B cell (primary cell): ENCODE data around the gene PRKCB. TPM values are rescaled to one million over a fixed set of nuclear protein-coding genes. Genes with fewer than 3 reads are reported as not detected.

Experiments used
- ATAC-seq: fragments of 200-7000 bp; cut with Tn5 transposase; one replicate; pipeline ENCODE4 v1.10.0; 2021; ENCODE audit warnings: low read depth, mild to moderate bottlenecking, moderate number of reproducible peaks, moderate library complexity
- CTCF ChIA-PET: fragments of 350-600 bp; sonication (Branson Sonifier 250); formaldehyde crosslinking; loops from one replicate; lab custom pipeline; 2021; ENCODE audit warnings: antibody characterized with exemption, inconsistent platforms; lab: Charles Lee
- POLR2A ChIA-PET: fragments of 350-600 bp; sonication (Branson Sonifier 250); formaldehyde crosslinking; loops from one replicate; lab custom pipeline; 2021; ENCODE audit warnings: antibody characterized with exemption; lab: Charles Lee
- DNase-seq: peaks from one replicate; pipeline ENCODE4 v3.0.0; 2013
- H2AFZ ChIP-seq: 2 replicates; pipeline ENCODE4 v1.6.1; 2012; ENCODE audit warnings: mild to moderate bottlenecking, low read depth, low read length; ENCODE audit not compliant: insufficient read depth, poor library complexity, severe bottlenecking
- H3K27ac ChIP-seq, 2 donors: 1 replicate in 1 of 2; 2 replicates in 1 of 2; pipeline ENCODE4 v1.5.1; 2012 to 2013; ENCODE audit warnings: low read length in 2 of 2, mild to moderate bottlenecking in 2 of 2, moderate library complexity in 1 of 2
- H3K27me3 ChIP-seq, 4 experiments: fragments of 200-600 bp in 1 of 4; sonication (generic) in 1 of 4; replicated peaks in 1 of 4; 1 replicate in 2 of 4; 2 replicates in 2 of 4; pipeline versions ENCODE4 v1.6.1 to v1.7.0; 2013 to 2016; ENCODE audit warnings: low read length in 3 of 4, mild to moderate bottlenecking in 2 of 4, mixed read lengths in 1 of 4, moderate library complexity in 1 of 4; ENCODE audit not compliant: insufficient read depth in 4 of 4, control insufficient read depth in 3 of 4; ENCODE audit errors: control extremely low read depth in 1 of 4
- H3K36me3 ChIP-seq, 2 experiments: replicated peaks in 1 of 2; 1 replicate in 1 of 2; 2 replicates in 1 of 2; pipeline versions ENCODE4 v1.6.1 to v1.7.1; 2013; ENCODE audit warnings: low read length in 1 of 2; ENCODE audit not compliant: insufficient read depth in 2 of 2, control insufficient read depth in 1 of 2; ENCODE audit errors: control extremely low read depth in 1 of 2, extremely low read depth in 1 of 2
- H3K4me1 ChIP-seq, 2 donors: fragments of 200-600 bp in 1 of 2; sonication (generic) in 1 of 2; 1 replicate in 1 of 2; 2 replicates in 1 of 2; pipeline versions ENCODE4 v1.5.1 to v1.6.1; 2013 to 2017; ENCODE audit warnings: low read length in 2 of 2; ENCODE audit not compliant: control insufficient read depth in 2 of 2, insufficient read depth in 2 of 2
- H3K4me2 ChIP-seq: replicated peaks from 2 replicates; pipeline ENCODE3; 2012; ENCODE audit warnings: mild to moderate bottlenecking, low read depth, low read length; ENCODE audit not compliant: poor library complexity, severe bottlenecking
- H3K4me3 ChIP-seq, 5 experiments: fragments of 200-600 bp in 1 of 5; sonication (generic) in 1 of 5; 1 replicate in 3 of 5; 2 replicates in 2 of 5; pipeline versions ENCODE4 v1.5.1 to v1.7.0; 2011 to 2016; ENCODE audit warnings: low read length in 4 of 5, mild to moderate bottlenecking in 4 of 5, low read depth in 2 of 5, control low read depth in 1 of 5, moderate library complexity in 1 of 5; ENCODE audit not compliant: insufficient read depth in 1 of 5; ENCODE audit errors: control extremely low read depth in 1 of 5, extremely low read depth in 1 of 5
- H3K79me2 ChIP-seq: fragments of 200-600 bp; sonication (generic); one replicate; pipeline ENCODE4 v1.6.0; 2016; ENCODE audit warnings: low read length; ENCODE audit not compliant: control insufficient read depth, insufficient read depth
- H3K9ac ChIP-seq: fragments of 200-600 bp; sonication (generic); 2 replicates; pipeline ENCODE4 v1.6.1; 2017; ENCODE audit warnings: mild to moderate bottlenecking, low read length, moderate library complexity
- H3K9me3 ChIP-seq, 3 donors: one replicate each; pipeline versions ENCODE4 v1.6.1 to v1.7.1; 2013; ENCODE audit warnings: low read length in 2 of 3; ENCODE audit not compliant: control insufficient read depth in 2 of 3, insufficient read depth in 1 of 3; ENCODE audit errors: control extremely low read depth in 1 of 3
- H4K20me1 ChIP-seq: 2 replicates; pipeline ENCODE4 v1.6.0; 2012; ENCODE audit warnings: mild to moderate bottlenecking, low read length; ENCODE audit not compliant: insufficient read depth, control insufficient read depth, poor library complexity, severe bottlenecking
- H3K27ac Mint-ChIP-seq: one replicate; pipeline ENCODE4 v1.8.0; 2021; ENCODE audit warnings: mixed read lengths
- H3K27me3 Mint-ChIP-seq: one replicate; pipeline ENCODE4 v1.8.0; 2021; ENCODE audit warnings: mixed read lengths
- H3K4me1 Mint-ChIP-seq: one replicate; pipeline ENCODE4 v1.8.0; 2021; ENCODE audit warnings: mixed read lengths
- H3K4me3 Mint-ChIP-seq: one replicate; pipeline ENCODE4 v1.8.0; 2021; ENCODE audit warnings: mixed read lengths
- H3K9me3 Mint-ChIP-seq: one replicate; pipeline ENCODE4 v1.8.0; 2022; ENCODE audit warnings: mixed read lengths; ENCODE audit not compliant: insufficient read depth
- EZH2 ChIP-seq: IDR thresholded peaks from 2 replicates; pipeline ENCODE4 v1.6.1; 2012; ENCODE audit warnings: borderline replicate concordance, low read depth, mild to moderate bottlenecking, moderate library complexity, low read length; ENCODE audit not compliant: insufficient read depth, poor library complexity, severe bottlenecking
- WGBS: methylation state at CpG from one replicate; pipeline ENCODE4 v1.1.5; 2013; ENCODE audit warnings: missing lambda C conversion rate; ENCODE audit not compliant: insufficient coverage; 5-methylcytosine and 5-hydroxymethylcytosine counted together
- intact Hi-C: fragments of 100-400 bp; cut with micrococcal nuclease; formaldehyde crosslinking; loops from one replicate; pipeline ENCODE4 v1.10.0; 2022
- polyA plus RNA-seq: library from polyadenylated mRNA; depleted of rRNA; stranded (reverse); fragments of >200 nt; gene quantifications from 2 replicates; pipeline ENCODE4 v1.2.3, GENCODE V29; 2012
- total RNA-seq, 2 donors: library from RNA; stranded (reverse); fragments of 120-200 nt in 1 of 2; gene quantifications; 1 replicate in 1 of 2; 2 replicates in 1 of 2; pipeline versions ENCODE4 v1.2.3 to v1.2.4, GENCODE V29; 2013 to 2022
- TF ChIP-seq, protein P1 (sequence below): fragments of 200-600 bp; IDR thresholded peaks from one replicate; pipeline ENCODE4 v1.8.0; 2022; ENCODE audit warnings: antibody characterized with exemption, mild to moderate bottlenecking

The PRKCB gene
- total and polyA plus RNA-seq, 2 donors (not counting 1 experiment from before 2014, with no cell fraction given), result 106 to 373 TPM

DNA sequence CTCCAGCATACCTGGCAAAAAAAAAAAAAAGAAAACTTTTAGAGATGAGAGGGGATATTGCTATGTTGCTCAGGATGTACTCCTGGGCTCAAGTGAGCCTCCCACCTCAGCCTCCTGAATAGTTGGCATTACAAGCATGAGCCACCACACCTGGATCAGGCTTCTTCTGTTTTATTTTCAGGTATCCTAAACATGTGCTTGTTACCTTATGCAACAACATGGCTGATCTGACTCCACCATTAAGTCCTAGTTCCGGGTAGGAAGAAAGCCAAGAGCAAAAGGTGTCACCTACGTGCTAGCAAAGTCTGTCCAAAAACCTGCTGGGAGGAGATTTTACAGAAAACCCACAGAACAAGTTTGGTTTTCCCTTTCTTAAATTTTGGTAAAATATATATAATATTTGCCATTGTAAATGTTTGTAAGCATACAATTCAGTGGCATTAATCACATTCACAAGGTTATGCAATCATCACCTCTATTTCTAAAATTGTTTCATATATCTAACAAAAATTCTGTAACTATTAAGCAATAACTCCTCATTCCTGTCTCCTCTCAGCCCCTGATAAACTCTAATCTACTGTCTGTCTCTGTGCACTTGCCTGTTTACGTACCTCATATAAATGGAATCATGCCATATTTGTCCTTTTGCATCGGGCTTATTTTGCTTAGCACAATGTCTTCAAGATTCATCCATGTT lies 411.3 kb downstream of the PRKCB start:
- POLR2A ChIA-PET, result no interaction called here
- no peaks in the 10 kb centered on the region for H3K9me3 Mint-ChIP-seq

DNA sequence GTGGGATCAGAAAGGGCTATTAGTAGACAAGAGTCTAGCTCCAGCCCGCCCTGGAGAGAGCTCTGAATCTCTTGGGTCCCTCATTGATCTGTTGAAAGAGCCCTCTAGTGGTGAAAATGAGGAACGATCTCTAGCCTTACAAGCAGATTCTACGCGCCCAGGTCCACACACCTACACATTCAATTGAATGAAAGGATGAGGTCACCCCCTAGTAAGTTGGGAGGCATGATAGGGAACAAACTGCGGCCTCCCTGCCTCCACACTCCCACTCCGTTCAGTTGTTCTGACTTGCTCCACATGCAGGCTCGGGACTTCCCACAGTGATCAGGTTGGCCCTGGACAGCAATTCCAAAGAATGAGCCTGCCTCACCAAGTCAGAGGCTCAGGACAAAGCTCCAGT lies 417.4 kb downstream of the PRKCB start:
- Histone ChIP-seq H2AFZ (no peak overlapping the region), H3K9ac (no peak overlapping the region), H4K20me1 (no peaks in the 10 kb centered on the region), H3K27me3 (peaks cover 0 to 44% (median 39%) of the 10 kb centered on the region in 4 experiments), H3K27ac (no peak overlapping the region), H3K4me1 (no peaks in the 10 kb centered on the region), H3K9me3 (peaks cover 0 to 12% (median 0%) of the 10 kb centered on the region in 3 donors), H3K4me2 (no peak overlapping the region), H3K4me3 (no peak overlapping the region), H3K79me2 (no peaks in the 10 kb centered on the region), H3K36me3 (no peaks in the 10 kb centered on the region)
- Mint-ChIP-seq H3K4me3 (no peak overlapping the region), H3K4me1 (peaks cover 6% of the 10 kb centered on the region), H3K27me3 (peaks cover 51% of the 10 kb centered on the region), H3K9me3 (no peaks in the 10 kb centered on the region), H3K27ac (no peak overlapping the region)
- DNase-seq (peak; percentile 71), ATAC-seq (peak; percentile 66)
- intact Hi-C loops, result loop anchor here (1.0 to 5.0 kb wide), 3 partner anchors 211 to 518 kb away; no protein-coding TSS in a partner anchor
- POLR2A ChIA-PET, result no interaction called here
- TF ChIP-seq EZH2, result no peak
- TF ChIP-seq, protein P1, sequence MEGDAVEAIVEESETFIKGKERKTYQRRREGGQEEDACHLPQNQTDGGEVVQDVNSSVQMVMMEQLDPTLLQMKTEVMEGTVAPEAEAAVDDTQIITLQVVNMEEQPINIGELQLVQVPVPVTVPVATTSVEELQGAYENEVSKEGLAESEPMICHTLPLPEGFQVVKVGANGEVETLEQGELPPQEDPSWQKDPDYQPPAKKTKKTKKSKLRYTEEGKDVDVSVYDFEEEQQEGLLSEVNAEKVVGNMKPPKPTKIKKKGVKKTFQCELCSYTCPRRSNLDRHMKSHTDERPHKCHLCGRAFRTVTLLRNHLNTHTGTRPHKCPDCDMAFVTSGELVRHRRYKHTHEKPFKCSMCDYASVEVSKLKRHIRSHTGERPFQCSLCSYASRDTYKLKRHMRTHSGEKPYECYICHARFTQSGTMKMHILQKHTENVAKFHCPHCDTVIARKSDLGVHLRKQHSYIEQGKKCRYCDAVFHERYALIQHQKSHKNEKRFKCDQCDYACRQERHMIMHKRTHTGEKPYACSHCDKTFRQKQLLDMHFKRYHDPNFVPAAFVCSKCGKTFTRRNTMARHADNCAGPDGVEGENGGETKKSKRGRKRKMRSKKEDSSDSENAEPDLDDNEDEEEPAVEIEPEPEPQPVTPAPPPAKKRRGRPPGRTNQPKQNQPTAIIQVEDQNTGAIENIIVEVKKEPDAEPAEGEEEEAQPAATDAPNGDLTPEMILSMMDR, result peak; percentile 85
- 26% methylated on average over 4 of the region's 7 CpGs for WGBS
- CTCF ChIA-PET, result interaction anchor here (0.5 to 8.5 kb wide), 39 partner anchors 9 to 611 kb away, joined by 3 to 125 read pairs (median 4); partner anchors contain the start of gene PLK1

More for the DNA sequence above, 411.3 kb downstream of the PRKCB start:
- H3K79me2 ChIP-seq, result no peaks in the 10 kb centered on the region
- H4K20me1 ChIP-seq, result no peaks in the 10 kb centered on the region
- no peak overlapping the region for H3K4me3 ChIP-seq
- CTCF ChIA-PET, result interaction anchor here (1.1 to 1.5 kb wide), 4 partner anchors 8 to 258 kb away, joined by 3 to 5 read pairs (median 4); partner anchors contain the start of gene CACNG3
- H3K4me2 ChIP-seq, result no peak overlapping the region
- no peaks in the 10 kb centered on the region for H3K9me3 ChIP-seq
- H3K27ac ChIP-seq, result no peak overlapping the region
- no peak overlapping the region for H3K27ac Mint-ChIP-seq
- H2AFZ ChIP-seq, result no peak overlapping the region
- ATAC-seq (no peak), DNase-seq (no peak)
- no peaks in the 10 kb centered on the region for H3K36me3 ChIP-seq
- no peak overlapping the region for H3K4me3 Mint-ChIP-seq
- WGBS, result 93% methylated on average over 3 of the region's 4 CpGs
- peaks cover 32% of the 10 kb centered on the region for H3K27me3 Mint-ChIP-seq
- no peak for TF ChIP-seq EZH2
- TF ChIP-seq, protein P1, result no peak
- H3K4me1 ChIP-seq, result no peaks in the 10 kb centered on the region
- peaks cover 0 to 13% (median 9%) of the 10 kb centered on the region in 4 experiments for H3K27me3 ChIP-seq
- no peak overlapping the region for H3K9ac ChIP-seq
- intact Hi-C loops, result no loop called here
- peaks cover 6% of the 10 kb centered on the region for H3K4me1 Mint-ChIP-seq
